ENCODE results near the gene CDKN2B-AS1.

Gene CDKN2B-AS1

GRCh38 chr9:21974722-21975409, 19.7 kb upstream of the CDKN2B-AS1 start:
- no peak overlapping the region for H2AFZ ChIP-seq (ENCODE audit: low read depth, low read length)
- no peaks in the 10 kb centered on the region for H3K27me3 ChIP-seq (ENCODE audit: low read depth, low read length)
- TF ChIP-seq CTCF (IDR thresholded peaks at IDR 0.05; ENCODE audit: low read depth, low read length) (no peak), EZH2phosphoT487 (IDR thresholded peaks at IDR 0.05; ENCODE audit: low read depth) (no peak)
- H3K79me2 ChIP-seq (ENCODE audit: low read length), result no peaks in the 10 kb centered on the region
- no peak overlapping the region for H3K4me3 ChIP-seq (ENCODE audit: low read length)
- H3K27ac ChIP-seq (ENCODE audit: low read length), result no peak overlapping the region
- no peaks in the 10 kb centered on the region for H3K4me1 ChIP-seq (ENCODE audit: low read length)
- no peak overlapping the region for H3K4me2 ChIP-seq (ENCODE audit: low read length)
- H3K9ac ChIP-seq (ENCODE audit: low read length), result no peak overlapping the region
- H4K20me1 ChIP-seq (ENCODE audit: insufficient read depth, low read length), result no peaks in the 10 kb centered on the region
- no peaks in the 10 kb centered on the region for H3K36me3 ChIP-seq (replicated peaks; ENCODE audit: low read depth, low read length)
- H3K9me3 ChIP-seq (ENCODE audit: insufficient read depth, low read length), result no peaks in the 10 kb centered on the region

GRCh38 chr9:21976334-21976875, 18.2 kb upstream of the CDKN2B-AS1 start:
- H2AFZ ChIP-seq (ENCODE audit: low read depth, low read length), result no peak overlapping the region
- H3K9ac ChIP-seq (ENCODE audit: low read length), result no peak overlapping the region
- H3K4me3 ChIP-seq (ENCODE audit: low read length), result no peak overlapping the region
- no peaks in the 10 kb centered on the region for H3K4me1 ChIP-seq (ENCODE audit: low read length)
- H4K20me1 ChIP-seq (ENCODE audit: insufficient read depth, low read length), result no peaks in the 10 kb centered on the region
- H3K27me3 ChIP-seq (ENCODE audit: low read depth, low read length), result no peaks in the 10 kb centered on the region
- H3K27ac ChIP-seq (ENCODE audit: low read length), result no peak overlapping the region
- TF ChIP-seq CTCF (IDR thresholded peaks at IDR 0.05; ENCODE audit: low read depth, low read length) (no peak), EZH2phosphoT487 (IDR thresholded peaks at IDR 0.05; ENCODE audit: low read depth) (no peak)
- no peak overlapping the region for H3K4me2 ChIP-seq (ENCODE audit: low read length)
- no peaks in the 10 kb centered on the region for H3K36me3 ChIP-seq (replicated peaks; ENCODE audit: low read depth, low read length)
- no peaks in the 10 kb centered on the region for H3K79me2 ChIP-seq (ENCODE audit: low read length)
- no peaks in the 10 kb centered on the region for H3K9me3 ChIP-seq (ENCODE audit: insufficient read depth, low read length)

- H3K27me3 ChIP-seq (ENCODE audit: low read depth, low read length), result no peaks in the 10 kb centered on the region
- no peaks in the 10 kb centered on the region for H3K4me1 ChIP-seq (ENCODE audit: low read length)
- H3K9ac ChIP-seq (ENCODE audit: low read length), result no peak overlapping the region
These were observed 12.2 kb upstream of the CDKN2B-AS1 start for GRCh38 chr9:21982391-21982790.

More at GRCh38 chr9:21982391-21982790, 12.2 kb upstream of the CDKN2B-AS1 start:
- no peaks in the 10 kb centered on the region for H3K79me2 ChIP-seq (ENCODE audit: low read length)
- no peak overlapping the region for H3K27ac ChIP-seq (ENCODE audit: low read length)
- H3K36me3 ChIP-seq (replicated peaks; ENCODE audit: low read depth, low read length), result no peaks in the 10 kb centered on the region
- no peaks in the 10 kb centered on the region for H3K9me3 ChIP-seq (ENCODE audit: insufficient read depth, low read length)
- TF ChIP-seq EZH2phosphoT487 (IDR thresholded peaks at IDR 0.05; ENCODE audit: low read depth) (no peak), CTCF (IDR thresholded peaks at IDR 0.05; ENCODE audit: low read depth, low read length) (no peak)
- no peak overlapping the region for H3K4me2 ChIP-seq (ENCODE audit: low read length)
- no peaks in the 10 kb centered on the region for H4K20me1 ChIP-seq (ENCODE audit: insufficient read depth, low read length)
- H3K4me3 ChIP-seq (ENCODE audit: low read length), result no peak overlapping the region
- H2AFZ ChIP-seq (ENCODE audit: low read depth, low read length), result no peak overlapping the region
